Left hindlimb (tissue), 1 donor: ENCODE results near the gene COL23A1.
A peak's percentile ranks its signal among the peaks of the same experiment; 100 is the strongest.

Source experiments
- DNase-seq: peaks from one replicate; pipeline ENCODE4 v3.0.0-alpha.2; 2018

COL23A1 gene

GRCh38 chr5:178587763-178588611 lies 2.2 kb downstream of the COL23A1 start:
- DNase-seq = peak; percentile 60

GRCh38 chr5:178586396-178586795 lies 3.8 kb downstream of the COL23A1 start:
- no peak for DNase-seq

GRCh38 chr5:178585421-178585820 lies 4.8 kb downstream of the COL23A1 start:
- peak; percentile 74 for DNase-seq

GRCh38 chr5:178583279-178583678 lies 6.9 kb downstream of the COL23A1 start:
- no peak for DNase-seq

GRCh38 chr5:178582291-178582690 lies 7.9 kb downstream of the COL23A1 start:
- no peak for DNase-seq

- no peak for DNase-seq
These were observed 8.6 kb downstream of the COL23A1 start for GRCh38 chr5:178581621-178582020.

GRCh38 chr5:178580271-178580955 lies 9.8 kb downstream of the COL23A1 start:
- no peak for DNase-seq

- no peak for DNase-seq
These were observed 12.2 kb downstream of the COL23A1 start for GRCh38 chr5:178577944-178578343.

- DNase-seq = no peak
These were observed 12.8 kb downstream of the COL23A1 start for GRCh38 chr5:178577376-178577839.

- peak; percentile 47 for DNase-seq
These were observed 13.4 kb downstream of the COL23A1 start for GRCh38 chr5:178576591-178577351.

GRCh38 chr5:178573216-178573615 lies 17.0 kb downstream of the COL23A1 start:
- DNase-seq = no peak

- no peak for DNase-seq
These were observed 17.6 kb downstream of the COL23A1 start for GRCh38 chr5:178572617-178573016.

- DNase-seq = no peak
These were observed 20.7 kb downstream of the COL23A1 start for GRCh38 chr5:178569485-178569884.

- DNase-seq = no peak
These were observed 25.2 kb downstream of the COL23A1 start for GRCh38 chr5:178564811-178565550.

- DNase-seq = no peak
These were observed 25.8 kb downstream of the COL23A1 start for GRCh38 chr5:178564397-178564796.

- no peak for DNase-seq
These were observed 26.6 kb downstream of the COL23A1 start for GRCh38 chr5:178563621-178564020.

GRCh38 chr5:178561746-178562264 lies 28.4 kb downstream of the COL23A1 start:
- DNase-seq = no peak

- DNase-seq = no peak
These were observed 29.3 kb downstream of the COL23A1 start for GRCh38 chr5:178560911-178561310.

- no peak for DNase-seq
These were observed 32.8 kb downstream of the COL23A1 start for GRCh38 chr5:178557416-178557815.

- no peak for DNase-seq
These were observed 34.4 kb downstream of the COL23A1 start for GRCh38 chr5:178555771-178556211.

- DNase-seq = no peak
These were observed 35.2 kb downstream of the COL23A1 start for GRCh38 chr5:178555005-178555404.

- no peak for DNase-seq
These were observed 35.9 kb downstream of the COL23A1 start for GRCh38 chr5:178554311-178554710.
